HT1080 (cell line): ENCODE data around the gene TMEM30B. TPM values are rescaled to one million over a fixed set of nuclear protein-coding genes. Genes with fewer than 3 reads are reported as not detected.
A peak's percentile ranks its signal among the peaks of the same experiment; 100 is the strongest.

Source experiments
- DNase-seq: peaks from one replicate; pipeline ENCODE4 v3.0.0-alpha.2; 2015; ENCODE audit warnings: low read depth
- total RNA-seq: library from RNA; depleted of rRNA; stranded (reverse); fragments of >200 nt; shearing (Covaris generic); gene quantifications from 2 replicates; pipeline ENCODE4 v1.2.3, GENCODE V29; 2014

The TMEM30B gene
- total RNA-seq, 1 experiment from 2014 or later: not detected

DNA sequence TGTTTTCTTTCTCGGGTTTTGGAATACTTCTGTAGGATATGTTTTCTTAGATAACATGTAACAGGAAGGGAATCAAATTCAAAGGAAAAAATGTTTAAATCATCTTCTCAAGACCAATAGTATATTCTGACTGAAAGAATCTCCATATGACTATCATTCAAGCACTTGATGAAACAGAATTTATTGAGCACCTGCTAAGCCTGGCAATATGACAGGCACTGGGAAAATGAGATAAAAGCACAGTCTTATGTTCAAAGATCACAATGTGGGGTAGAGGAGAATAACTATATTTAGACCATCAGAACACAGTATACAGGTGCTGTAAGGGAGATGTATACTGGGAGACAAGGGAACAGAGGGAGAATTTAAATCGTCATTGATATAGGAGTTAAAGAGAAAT is 19.1 kb upstream of the TMEM30B start:
- DNase-seq: no peak

DNA sequence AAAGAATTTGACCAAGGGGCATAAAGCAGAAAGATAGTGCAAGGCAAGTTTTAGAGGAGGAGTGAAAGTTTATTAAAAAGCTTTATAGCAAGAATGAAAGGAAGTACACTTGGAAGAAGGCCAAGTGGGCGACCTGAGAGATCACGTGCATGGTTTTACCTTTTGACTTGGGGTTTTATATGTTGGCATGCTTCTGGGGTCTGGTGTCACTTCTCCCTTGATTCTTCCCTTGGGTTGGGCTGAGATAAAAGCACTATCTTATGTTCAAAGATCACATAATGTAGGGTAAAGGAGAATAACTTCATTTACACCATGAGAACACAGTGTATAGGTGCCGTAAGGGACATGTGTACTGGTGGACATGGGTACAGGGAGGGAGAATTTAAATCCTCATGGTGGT is 17.7 kb upstream of the TMEM30B start:
- no peak for DNase-seq

DNA sequence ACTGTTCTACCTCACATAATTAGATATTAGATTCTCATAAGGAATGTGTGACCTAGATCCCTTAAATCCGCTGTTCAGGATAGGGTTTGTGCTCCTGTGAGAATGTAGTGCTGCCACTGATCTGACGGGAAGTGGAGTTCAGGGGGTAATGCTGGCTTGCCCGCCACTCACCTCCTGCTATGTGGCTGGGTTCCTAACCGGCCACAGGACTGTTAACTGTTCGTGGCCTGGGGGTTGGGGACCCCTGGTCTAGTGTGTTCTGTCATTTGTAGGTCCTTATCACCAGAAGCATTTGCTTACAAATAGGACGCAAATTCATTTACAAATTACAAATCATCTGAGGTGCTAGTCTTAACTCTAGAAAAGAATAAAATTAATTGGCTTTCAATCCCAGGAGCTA is 16.4 kb upstream of the TMEM30B start:
- no peak for DNase-seq

DNA sequence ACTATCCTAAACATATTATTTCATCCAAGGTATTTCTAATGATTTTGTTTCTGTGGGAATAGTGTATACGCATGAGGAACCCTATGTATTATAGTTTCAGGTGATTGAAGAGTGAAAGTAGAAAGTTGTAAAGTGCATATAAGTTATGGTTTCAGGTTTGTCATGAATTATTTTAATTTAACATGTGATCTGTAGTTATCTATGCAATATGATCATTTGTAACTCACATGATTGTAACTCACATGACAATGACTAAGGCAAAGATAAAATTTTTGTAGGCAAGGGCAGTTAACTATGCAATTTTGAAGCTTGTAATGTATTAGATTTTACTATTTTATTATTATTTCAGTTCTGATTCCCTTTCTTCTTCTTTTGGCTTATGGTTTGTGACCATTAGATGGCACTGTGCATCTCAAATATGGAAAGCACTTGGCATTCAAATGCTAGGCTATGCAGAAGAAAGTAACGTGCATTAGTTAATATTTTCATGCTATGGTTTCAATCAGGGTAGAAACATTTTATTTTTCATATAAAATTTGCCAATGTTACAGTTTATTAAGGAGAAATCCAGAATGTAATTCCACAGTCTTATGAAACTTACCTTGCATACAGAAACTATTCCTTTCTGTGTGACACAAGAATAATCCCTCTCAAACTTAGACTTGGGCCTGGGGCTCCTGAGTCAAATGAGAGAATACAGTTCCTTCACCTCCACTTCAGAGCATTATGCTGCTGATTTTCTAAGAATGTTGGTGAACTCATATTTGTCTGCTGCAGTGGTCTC is 15.8 kb upstream of the TMEM30B start:
- peak; percentile 42 for DNase-seq

DNA sequence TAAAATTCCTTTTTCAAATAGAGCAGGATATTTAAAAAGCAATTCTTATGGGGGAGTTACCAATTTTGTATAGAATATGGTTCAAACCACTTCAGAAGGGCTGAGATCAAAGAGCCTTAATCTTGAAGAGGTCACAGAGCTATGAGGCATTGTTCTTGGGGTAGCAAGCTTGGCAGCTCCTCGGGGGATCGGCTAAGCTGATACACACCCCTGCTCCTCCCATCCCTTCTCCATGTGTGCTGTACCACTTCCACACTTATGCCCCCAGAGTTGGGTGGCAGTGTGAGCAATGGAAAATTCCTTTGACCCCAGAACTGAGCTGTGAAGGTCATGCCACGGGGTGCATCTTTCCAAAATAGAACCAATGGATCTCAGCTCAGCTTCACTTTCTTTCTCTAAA is 15.0 kb upstream of the TMEM30B start:
- DNase-seq: no peak

DNA sequence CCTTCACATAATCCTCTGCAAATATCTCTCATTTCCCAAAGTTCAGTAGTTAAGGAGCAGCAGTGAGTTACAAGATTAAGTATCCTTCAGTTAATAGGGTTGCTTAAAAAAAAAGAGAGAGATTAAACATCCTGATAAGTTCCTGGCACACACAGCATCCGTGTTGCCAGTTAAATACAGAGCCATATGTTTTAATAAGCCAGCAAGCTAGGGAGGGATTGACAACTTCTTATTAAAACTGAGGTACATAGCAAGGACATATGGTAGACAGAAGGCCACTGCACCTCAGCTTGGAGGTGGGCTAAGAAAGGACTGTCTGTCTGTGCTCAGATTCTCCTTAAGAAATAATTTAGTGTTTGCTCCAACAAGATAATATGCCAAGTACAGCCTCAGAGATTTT is 9.6 kb upstream of the TMEM30B start:
- DNase-seq: no peak

DNA sequence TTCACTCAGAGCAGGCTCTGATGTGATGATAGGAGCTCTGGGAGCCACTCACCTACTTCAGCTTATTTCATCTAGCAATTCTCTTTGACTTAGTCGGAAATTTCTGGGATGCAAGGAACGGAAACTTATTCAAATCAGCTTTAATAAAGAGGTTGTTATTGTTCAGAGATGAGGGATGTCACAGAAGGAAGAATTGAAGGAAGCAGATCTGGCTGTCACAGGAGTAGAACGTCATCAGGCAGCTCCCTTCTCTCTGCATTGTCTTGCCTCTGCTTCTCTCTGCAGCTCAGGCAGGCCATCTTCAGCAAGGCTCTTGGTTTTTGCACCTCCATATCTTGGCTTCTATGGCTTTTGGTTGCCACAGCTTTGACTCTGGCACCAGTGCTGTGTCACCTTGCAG is 7.6 kb upstream of the TMEM30B start:
- peak; percentile 7 for DNase-seq

DNA sequence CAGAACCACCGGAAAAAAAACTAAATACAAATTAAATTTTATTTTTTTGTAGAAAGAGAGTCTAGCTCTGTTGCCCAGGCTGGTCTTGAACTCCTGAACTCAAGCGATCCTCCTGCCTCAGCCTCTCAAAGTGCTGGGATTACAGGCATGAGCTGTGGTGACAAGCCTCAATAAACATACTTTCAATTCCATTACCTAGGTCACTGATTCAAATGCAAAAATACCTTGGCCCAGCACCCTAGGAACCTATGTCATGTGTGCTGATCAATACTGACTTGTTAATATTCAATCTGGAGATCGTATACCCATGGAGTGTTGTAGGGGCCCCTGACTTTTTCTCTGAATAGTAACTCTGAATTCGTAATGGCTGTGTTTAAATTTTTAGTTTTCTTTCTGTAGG is 7.1 kb upstream of the TMEM30B start:
- no peak for DNase-seq

DNA sequence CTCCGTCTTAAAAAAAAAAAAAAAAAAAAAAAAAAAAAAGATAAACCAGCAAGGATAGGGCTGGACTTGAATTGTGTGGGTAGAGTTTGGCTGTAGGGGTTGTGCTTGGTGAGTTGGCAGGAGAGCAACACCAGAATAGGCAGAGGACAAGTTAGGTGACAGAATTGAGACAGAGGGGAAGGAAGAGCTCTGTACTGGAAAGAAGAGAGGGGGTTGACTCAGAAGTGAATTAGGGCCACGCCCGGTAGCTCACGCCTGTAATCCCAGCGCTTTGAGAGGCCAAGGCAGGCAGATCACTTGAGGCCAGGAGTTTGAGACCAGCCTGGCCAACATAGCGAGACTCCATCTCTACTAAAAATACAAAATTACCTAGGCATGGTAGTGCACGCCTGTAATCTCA is 6.1 kb upstream of the TMEM30B start:
- no peak for DNase-seq

DNA sequence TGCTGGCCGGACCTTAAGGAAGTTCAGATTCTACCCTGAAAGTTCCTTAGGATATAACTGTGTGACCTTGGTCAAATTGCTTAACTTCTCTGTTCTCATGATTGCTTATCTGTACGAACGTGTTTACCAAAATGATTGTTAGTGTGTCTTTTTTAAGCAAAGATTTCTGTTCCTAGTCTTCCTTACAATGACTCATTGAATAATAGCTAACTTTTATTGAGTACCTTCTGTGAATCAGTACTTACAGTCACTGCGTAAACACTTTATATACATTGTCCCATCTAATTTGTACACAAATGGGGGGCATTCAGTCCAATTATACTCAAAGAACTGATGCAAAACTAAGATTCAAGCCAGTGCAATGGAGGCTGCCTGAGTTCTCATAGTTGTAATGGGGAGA is 4.2 kb upstream of the TMEM30B start:
- DNase-seq: no peak

DNA sequence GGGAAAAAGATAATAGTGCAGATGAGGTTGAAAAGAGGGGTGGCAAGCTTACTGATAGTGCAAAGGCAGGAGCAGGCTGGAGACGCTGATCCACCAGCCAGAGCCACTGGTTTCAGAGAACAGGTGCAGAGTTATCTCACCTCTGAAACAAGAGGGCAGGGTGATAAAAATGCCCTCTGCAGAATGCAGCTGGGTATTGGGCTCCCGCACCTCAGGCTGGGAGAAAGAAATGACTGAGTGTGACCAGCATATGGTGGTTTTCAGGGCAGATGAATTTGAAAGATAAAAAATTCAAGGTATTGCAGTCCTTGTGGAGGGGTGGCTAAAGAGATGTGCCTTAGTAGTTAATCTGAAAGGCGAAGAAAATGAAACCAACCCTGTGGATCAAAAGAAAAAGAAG is 2.9 kb upstream of the TMEM30B start:
- no peak for DNase-seq

DNA sequence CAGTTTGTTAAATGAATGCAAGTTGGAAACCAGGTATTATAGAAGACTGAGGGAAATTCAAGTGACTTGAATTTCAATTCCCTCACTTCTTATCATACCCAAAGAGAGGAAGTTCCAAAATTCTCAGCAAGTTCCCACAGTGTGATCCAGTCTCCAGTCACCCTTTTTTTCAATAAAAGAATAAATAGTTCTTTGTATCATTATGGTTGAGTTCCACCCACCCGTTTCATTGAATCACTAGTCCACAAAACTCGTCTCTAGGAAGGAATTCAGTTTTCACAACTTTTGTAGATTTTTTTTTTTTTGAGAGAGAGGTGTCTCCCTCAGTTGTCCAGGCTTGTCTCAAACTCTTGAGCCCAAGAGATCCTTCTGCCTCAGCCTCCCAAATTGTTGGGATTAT is 1.6 kb upstream of the TMEM30B start:
- DNase-seq: peak; percentile 6

DNA sequence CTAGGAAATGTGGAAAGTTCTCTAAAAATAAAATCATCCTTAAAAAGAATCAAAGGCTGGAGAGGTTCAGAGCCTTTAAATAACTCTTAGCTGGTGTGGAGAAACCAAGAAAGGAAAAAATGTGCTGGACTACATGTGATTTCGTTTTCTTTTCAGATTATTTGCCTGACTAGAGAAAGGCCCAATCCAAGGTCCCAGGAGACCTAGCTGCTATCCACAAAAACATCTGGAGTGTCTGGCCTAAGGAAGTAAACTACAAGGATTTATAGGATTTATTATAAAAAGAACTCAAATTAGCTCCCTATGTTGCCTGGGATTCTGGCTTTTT is 774 bp upstream of the TMEM30B start:
- no peak for DNase-seq

DNA sequence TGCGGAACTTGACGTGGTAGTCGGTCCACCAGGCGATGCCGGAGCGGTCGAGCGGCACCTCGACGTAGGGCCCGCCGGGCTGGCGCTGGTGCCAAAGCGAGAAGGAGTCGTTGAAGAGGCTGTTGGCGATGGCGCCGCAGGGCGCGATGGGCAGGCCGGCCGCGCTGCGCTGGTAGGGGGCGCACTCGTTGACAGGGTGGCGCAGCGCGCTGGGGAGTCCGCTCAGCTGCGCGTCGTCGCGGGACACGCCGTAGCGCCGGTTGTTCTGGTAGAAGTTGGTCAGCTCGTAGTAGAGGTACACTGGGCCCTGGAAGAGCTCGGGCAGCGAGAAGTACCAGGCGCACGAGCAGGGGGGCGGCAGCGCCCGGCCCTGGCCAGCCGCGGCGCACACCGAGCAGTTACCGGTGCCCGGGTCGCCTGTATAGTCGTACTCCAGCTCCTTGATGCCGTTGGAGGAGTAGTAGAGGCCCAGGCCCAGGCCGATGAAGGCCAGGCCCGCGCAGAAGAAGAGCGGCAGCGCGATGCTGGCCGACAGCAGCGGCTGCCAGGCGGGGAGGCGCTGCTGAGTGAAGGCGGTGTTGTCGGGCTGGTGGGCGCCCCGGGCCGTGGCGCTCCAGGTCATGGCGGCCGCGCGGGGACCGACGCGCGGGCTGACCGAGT is 482 bp downstream of the TMEM30B start:
- DNase-seq: no peak

DNA sequence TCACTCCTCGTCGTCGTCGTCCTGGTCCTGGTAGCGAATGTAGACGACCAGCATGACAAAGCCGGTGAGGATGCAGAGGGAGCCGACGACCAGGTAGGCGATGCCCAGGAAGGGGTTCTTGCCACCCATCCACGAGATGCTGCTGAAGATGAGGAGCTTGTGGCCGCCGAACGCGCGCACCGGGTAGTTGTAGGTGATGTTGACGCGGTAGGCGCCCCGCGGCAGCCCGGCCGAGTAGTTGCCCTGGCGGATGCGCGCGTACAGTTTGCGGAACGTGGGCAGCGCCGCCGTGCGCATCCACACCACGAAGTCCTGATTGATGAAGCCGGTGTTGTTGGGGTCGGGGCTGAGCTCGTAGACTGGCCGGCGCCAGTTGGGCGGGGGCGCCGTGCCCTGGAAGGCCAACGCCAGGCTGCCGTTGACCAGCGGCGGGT is 1.0 kb downstream of the TMEM30B start:
- DNase-seq: no peak

DNA sequence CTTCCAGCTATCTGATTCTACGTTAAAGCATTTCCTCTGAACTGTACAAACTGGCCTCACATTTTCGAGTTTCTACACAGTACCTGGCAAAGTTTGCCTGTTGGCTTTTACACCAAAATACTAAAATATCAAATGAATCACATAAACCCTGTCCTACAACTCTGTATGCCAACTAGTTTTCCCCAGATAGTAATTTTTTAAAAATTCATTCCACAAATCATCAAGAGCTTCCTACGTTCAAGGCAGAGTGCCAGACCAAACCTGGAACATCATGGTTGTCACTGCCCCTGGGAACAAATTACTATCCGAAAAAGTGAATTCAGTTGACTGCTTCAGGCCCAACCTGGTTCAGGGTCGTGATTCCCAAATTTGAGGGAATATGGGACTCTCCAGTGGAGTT is 2.1 kb downstream of the TMEM30B start:
- DNase-seq: no peak

DNA sequence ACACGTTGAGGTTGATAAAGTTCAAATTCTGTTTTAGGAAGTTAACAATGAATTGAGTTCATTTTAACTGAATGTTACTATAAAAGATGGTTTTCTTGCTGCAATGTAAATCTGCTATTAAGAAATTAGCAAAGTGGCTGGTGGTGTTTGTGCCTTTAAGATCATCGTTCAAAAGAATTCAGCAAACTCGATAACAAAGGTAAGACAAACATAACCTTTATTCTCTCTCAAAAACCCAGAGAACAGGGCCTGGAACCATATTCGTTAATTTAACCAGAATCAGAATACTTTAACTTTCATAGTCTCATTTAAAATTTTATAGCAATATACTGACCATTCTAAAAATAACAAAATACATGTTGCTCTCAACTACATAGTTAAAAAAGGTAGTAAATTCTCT is 3.4 kb downstream of the TMEM30B start:
- no peak for DNase-seq

DNA sequence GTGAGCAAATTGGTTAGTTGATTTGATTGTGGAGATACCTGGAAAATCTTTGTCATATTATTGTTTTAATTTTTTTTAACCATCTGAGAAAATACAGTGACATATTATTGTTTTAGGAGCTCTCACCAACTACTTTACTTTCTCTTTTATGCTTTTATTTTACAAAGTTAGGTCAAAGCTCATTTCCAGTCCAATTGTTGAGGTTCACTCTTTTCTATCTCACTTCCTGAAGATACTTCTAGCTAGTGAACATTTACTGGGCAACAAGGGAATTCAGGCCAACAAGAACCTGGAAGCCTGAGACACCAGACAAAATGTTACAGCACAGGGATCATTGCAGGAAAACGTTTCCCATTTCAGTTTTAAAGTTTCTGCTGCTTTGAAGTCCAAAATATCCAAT is 3.9 kb downstream of the TMEM30B start:
- no peak for DNase-seq

DNA sequence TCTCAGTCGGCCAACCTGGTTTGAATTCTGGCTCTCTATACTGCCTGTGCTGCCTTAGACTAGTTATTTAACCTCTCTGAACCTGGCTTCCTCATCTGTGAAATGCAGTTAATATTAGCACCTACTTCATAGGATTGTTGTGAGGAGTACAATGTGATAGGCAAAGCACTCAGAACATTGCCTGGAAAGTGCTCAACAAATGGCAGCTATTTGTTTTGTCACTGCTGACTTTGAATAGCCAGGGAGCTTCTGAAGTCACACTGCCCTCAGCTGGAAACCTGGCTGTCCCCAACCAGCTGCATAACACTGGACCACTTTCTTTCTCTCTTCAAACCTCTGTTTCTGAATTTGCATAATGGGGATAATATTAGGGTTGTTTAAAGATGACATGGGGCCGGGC is 9.6 kb downstream of the TMEM30B start:
- DNase-seq: no peak

DNA sequence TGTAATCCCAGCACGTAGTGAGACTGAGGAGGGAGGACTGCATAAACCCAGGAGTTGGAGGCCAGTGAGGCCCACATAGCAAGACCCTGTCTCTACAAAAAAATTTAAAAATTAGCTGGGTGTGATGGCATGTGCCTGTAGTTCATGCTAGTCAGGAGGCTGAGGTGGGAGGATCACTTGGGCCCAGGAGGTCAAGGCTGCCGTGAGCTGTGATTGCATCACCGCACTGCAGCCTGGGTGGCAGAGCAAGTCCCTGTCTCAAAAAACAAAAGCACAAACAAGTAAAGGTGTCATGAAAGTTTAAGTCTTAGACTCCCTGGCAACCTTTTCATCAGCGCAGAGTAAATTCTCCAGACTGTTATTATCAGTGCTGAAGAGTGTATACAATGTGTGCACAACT is 10.4 kb downstream of the TMEM30B start:
- no peak for DNase-seq

DNA sequence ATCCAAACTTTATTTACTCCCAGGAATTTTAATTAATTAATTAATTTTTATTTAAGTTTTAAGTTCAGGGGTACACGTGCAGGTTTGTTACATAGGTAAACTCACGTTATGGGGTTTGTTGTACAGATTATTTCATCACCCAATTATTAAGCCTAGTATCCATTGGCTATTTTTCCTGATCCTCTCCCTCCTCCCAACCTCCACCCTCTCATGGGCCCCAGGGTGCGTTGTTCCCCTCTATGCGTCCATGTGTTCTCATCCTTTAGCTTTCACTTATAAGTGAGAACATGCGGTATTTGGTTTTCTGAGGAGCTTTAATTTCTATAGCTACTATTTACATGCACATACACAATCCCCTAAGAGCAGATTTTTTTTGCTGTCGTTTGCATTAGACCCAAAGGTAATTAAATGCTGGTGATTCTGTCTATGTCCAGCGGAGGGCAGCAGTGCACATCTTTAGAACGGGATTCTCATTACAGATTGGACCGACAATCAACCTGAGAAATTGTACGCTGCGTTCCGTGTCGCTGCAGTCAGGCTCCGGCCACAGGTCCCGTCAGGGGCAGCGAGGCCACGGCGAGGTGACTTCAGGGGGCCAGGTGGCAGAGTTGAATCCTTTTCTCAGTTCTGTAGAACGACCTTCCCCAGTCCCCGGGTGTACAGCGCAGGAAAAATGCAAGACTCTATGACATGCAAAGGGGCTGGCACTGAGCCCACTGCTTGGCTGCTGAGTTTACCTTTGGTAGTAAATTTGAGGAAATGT is 11.6 kb downstream of the TMEM30B start:
- DNase-seq: peak; percentile 67

DNA sequence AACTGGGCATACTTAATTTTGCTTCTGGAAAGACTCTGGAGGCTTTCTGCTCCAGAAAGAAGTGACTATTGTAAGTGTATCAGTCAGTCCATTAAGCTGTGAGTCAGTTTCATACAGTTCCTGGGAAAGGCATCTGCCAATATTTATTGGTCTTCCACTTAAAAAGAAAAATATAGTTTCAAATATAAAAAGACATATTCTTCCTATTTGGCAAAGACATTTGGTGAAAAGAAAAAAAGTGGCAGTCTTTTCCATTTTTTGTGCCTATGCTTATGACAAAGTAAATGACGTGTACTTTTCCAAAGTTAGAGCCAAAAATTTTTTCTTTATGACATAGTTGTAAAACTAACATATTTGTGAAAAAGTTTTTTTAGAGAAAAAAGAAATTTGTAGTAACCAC is 12.3 kb downstream of the TMEM30B start:
- no peak for DNase-seq
